Measurements from ENCODE around the gene PRUNE1.

Gene PRUNE1

GRCh38 chr1:151069103-151069486, 60.8 kb downstream of the PRUNE1 start:
- no peak for TF ChIP-seq CTCF (IDR thresholded peaks at IDR 0.05)
- DNase-seq (ENCODE audit: low spot score), result no peak
- H3K27ac ChIP-seq, result peak overlapping the region; percentile 94 to 99
- no peak overlapping the region for H3K4me3 ChIP-seq

GRCh38 chr1:151070474-151071276, 62.4 kb downstream of the PRUNE1 start, which contains the start of gene GABPB2:
Gene GABPB2, plus strand, starts transcription at chr1:151070761. Its CDS starts 17,429 bp downstream, at chr1:151088190.
- peak; percentile 96 for DNase-seq (ENCODE audit: low spot score)
- Histone ChIP-seq H3K4me3 (peak within 1 kb of the TSS; percentile 91), H3K27ac (peak within 1 kb of the TSS; percentile 94 to 99)
- TF ChIP-seq CTCF (IDR thresholded peaks at IDR 0.05), result peak; percentile 90

- no peak for DNase-seq (ENCODE audit: low spot score)
- Histone ChIP-seq H3K27ac (peak overlapping the region in 1 of 2 donors; percentile 99), H3K4me3 (peak overlapping the region; percentile 91)
- no peak for TF ChIP-seq CTCF (IDR thresholded peaks at IDR 0.05)
Measured at GRCh38 chr1:151072224-151072623, 64.0 kb downstream of the PRUNE1 start.

All from coronary artery (tissue), 2 donors.